ENCODE measurements around the gene TBX4. TPM values are rescaled to one million over a fixed set of nuclear protein-coding genes. Genes with fewer than 3 reads are reported as not detected.

Gene TBX4
- total and polyA plus RNA-seq, 9 of the 15 experiments (the other 6 are each of a cell fraction or from before 2014, with no cell fraction given), result not detected

- TF ChIP-seq MAZ (CRISPR knock-in tag; conservative IDR thresholded peaks at IDR 0.05 in 1 of 2, IDR thresholded peaks at IDR 0.05 in 1 of 2) (peak in 1 of 2 experiments; percentile 53; a peak in 1 of 4 replicates), NR2C2 (CRISPR knock-in tag; IDR thresholded peaks at IDR 0.05) (no peak), NR2C2 (tag; IDR thresholded peaks at IDR 0.05) (peak; percentile 42; the same call in 1 of the 2 replicates), MEIS2 (IDR thresholded peaks at IDR 0.05; ENCODE audit: partially characterized antibody) (peak; percentile 67), VEZF1 (CRISPR knock-in tag; IDR thresholded peaks at IDR 0.05) (peak; percentile 38; the same call in 1 of the 2 replicates), REST (IDR thresholded peaks at IDR 0.05; ENCODE audit: borderline replicate concordance) (peak; percentile 73), REST (CRISPR knock-in tag; IDR thresholded peaks at IDR 0.05; ENCODE audit: low read depth) (no peak), ZFP36 (IDR thresholded peaks at IDR 0.05; ENCODE audit: low read depth, low read length, partially characterized antibody) (peak; percentile 16), UBTF (IDR thresholded peaks at IDR 0.05; ENCODE audit: borderline replicate concordance in 1 of 2, low read depth in 2 of 2, low read length in 2 of 2) (0 out of 4 replicates have a peak, but pooled peaks of 1 of the 2 experiments have one; percentile 51), E2F6 (IDR thresholded peaks at IDR 0.05; ENCODE audit: borderline replicate concordance in 1 of 2, extremely low read depth in 1 of 2, insufficient read depth in 1 of 2, insufficient read length in 1 of 2, low read depth in 1 of 2, low read length in 1 of 2, poor library complexity in 1 of 2, severe bottlenecking in 1 of 2) (peak in 1 of 2 experiments; percentile 33)
Observed at GRCh38 chr17:61416540-61417363, 35.5 kb upstream of the TBX4 start (continued).

Data from K562 (cell line).